Osteocyte (in vitro differentiated cells): ENCODE data around the gene CLRN1. TPM values are rescaled to one million over a fixed set of nuclear protein-coding genes. Genes with fewer than 3 reads are reported as not detected.

Experiments used
- DNase-seq: peaks from one replicate; pipeline ENCODE4 v3.0.0; 2021; ENCODE audit warnings: mixed read lengths; ENCODE audit not compliant: unreplicated experiment; ENCODE audit errors: extremely low spot score
- H3K27ac Mint-ChIP-seq: one replicate; pipeline ENCODE4 v1.8.0; 2021; ENCODE audit warnings: mild to moderate bottlenecking, mixed read lengths; ENCODE audit not compliant: unreplicated experiment
- H3K27me3 Mint-ChIP-seq: one replicate; pipeline ENCODE4 v1.8.0; 2021; ENCODE audit warnings: mixed read lengths; ENCODE audit not compliant: unreplicated experiment
- H3K36me3 Mint-ChIP-seq: one replicate; pipeline ENCODE4 v1.8.0; 2021; ENCODE audit warnings: mixed read lengths; ENCODE audit not compliant: unreplicated experiment
- H3K4me1 Mint-ChIP-seq: one replicate; pipeline ENCODE4 v1.8.0; 2021; ENCODE audit warnings: mixed read lengths; ENCODE audit not compliant: unreplicated experiment
- H3K4me3 Mint-ChIP-seq: one replicate; pipeline ENCODE4 v1.8.0; 2021; ENCODE audit warnings: mild to moderate bottlenecking, moderate library complexity, mixed read lengths; ENCODE audit not compliant: unreplicated experiment
- H3K9me3 Mint-ChIP-seq: one replicate; pipeline ENCODE4 v1.8.0; 2021; ENCODE audit warnings: mixed read lengths; ENCODE audit not compliant: unreplicated experiment
- total RNA-seq: library from RNA; stranded (reverse); gene quantifications from 2 replicates; pipeline ENCODE4 v1.2.1, GENCODE V29; 2021
- TF ChIP-seq, protein P1 (sequence below): fragments of 200-600 bp; sonication (generic); IDR thresholded peaks from 2 replicates; pipeline ENCODE4 v1.5.0; 2021; ENCODE audit warnings: antibody characterized with exemption, mild to moderate bottlenecking, moderate library complexity

CLRN1 gene
- total RNA-seq, 1 donor from 2014 or later, result not detected

- no peak for DNase-seq
- TF ChIP-seq, protein P1, sequence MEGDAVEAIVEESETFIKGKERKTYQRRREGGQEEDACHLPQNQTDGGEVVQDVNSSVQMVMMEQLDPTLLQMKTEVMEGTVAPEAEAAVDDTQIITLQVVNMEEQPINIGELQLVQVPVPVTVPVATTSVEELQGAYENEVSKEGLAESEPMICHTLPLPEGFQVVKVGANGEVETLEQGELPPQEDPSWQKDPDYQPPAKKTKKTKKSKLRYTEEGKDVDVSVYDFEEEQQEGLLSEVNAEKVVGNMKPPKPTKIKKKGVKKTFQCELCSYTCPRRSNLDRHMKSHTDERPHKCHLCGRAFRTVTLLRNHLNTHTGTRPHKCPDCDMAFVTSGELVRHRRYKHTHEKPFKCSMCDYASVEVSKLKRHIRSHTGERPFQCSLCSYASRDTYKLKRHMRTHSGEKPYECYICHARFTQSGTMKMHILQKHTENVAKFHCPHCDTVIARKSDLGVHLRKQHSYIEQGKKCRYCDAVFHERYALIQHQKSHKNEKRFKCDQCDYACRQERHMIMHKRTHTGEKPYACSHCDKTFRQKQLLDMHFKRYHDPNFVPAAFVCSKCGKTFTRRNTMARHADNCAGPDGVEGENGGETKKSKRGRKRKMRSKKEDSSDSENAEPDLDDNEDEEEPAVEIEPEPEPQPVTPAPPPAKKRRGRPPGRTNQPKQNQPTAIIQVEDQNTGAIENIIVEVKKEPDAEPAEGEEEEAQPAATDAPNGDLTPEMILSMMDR, result no peak
- H3K27me3 Mint-ChIP-seq, result peaks cover 34% of the 10 kb centered on the region
- H3K27ac Mint-ChIP-seq, result no peak overlapping the region
- no peak overlapping the region for H3K4me3 Mint-ChIP-seq
- no peaks in the 10 kb centered on the region for H3K36me3 Mint-ChIP-seq
- peaks cover 4% of the 10 kb centered on the region for H3K4me1 Mint-ChIP-seq
- no peaks in the 10 kb centered on the region for H3K9me3 Mint-ChIP-seq
These were observed 3.5 kb upstream of the CLRN1 start for GRCh38 chr3:150975992-150976368.

- DNase-seq, result no peak
- TF ChIP-seq, protein P1, result no peak
- Mint-ChIP-seq H3K9me3 (no peaks in the 10 kb centered on the region), H3K4me1 (peaks cover 10% of the 10 kb centered on the region), H3K36me3 (no peaks in the 10 kb centered on the region), H3K4me3 (no peak overlapping the region), H3K27ac (no peak overlapping the region), H3K27me3 (peaks cover 29% of the 10 kb centered on the region)
These were observed 2.8 kb upstream of the CLRN1 start for GRCh38 chr3:150975086-150975991.

GRCh38 chr3:150970665-150971324 lies 1.7 kb downstream of the CLRN1 start:
- no peaks in the 10 kb centered on the region for H3K36me3 Mint-ChIP-seq
- H3K27me3 Mint-ChIP-seq, result peaks cover 10% of the 10 kb centered on the region
- TF ChIP-seq, protein P1, result no peak
- H3K4me3 Mint-ChIP-seq, result no peak overlapping the region
- no peaks in the 10 kb centered on the region for H3K9me3 Mint-ChIP-seq
- peak overlapping the region; percentile 32 for H3K27ac Mint-ChIP-seq
- no peak for DNase-seq
- peaks cover 14% of the 10 kb centered on the region for H3K4me1 Mint-ChIP-seq

- peaks cover 18% of the 10 kb centered on the region for H3K27me3 Mint-ChIP-seq
- H3K9me3 Mint-ChIP-seq, result no peaks in the 10 kb centered on the region
- peaks cover 14% of the 10 kb centered on the region for H3K4me1 Mint-ChIP-seq
- no peak overlapping the region for H3K4me3 Mint-ChIP-seq
- no peak overlapping the region for H3K27ac Mint-ChIP-seq
- no peak for DNase-seq
- no peaks in the 10 kb centered on the region for H3K36me3 Mint-ChIP-seq
- TF ChIP-seq, protein P1, result no peak
These were observed 4.0 kb downstream of the CLRN1 start for GRCh38 chr3:150968341-150969035.

DNA sequence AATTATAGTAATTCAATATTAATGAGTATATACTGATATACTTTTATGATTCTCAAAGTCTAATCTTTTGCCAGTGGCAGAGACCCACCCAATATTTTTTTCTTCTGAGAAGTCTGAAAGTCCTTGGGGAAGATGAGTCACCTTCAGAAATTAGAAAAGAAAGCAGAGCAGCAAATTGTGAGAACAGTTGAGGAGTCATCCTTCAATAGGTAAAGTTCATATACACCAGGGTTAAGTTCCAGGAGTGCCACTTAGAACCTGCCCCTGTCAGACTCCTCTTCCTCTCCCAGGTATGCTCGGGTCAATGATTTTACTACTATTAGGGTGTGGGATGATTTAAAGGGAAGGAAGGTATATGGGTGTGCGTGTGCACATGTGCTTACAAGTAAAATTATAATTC lies 7.1 kb downstream of the CLRN1 start:
- Mint-ChIP-seq H3K27me3 (peaks cover 40% of the 10 kb centered on the region), H3K36me3 (no peaks in the 10 kb centered on the region), H3K27ac (no peak overlapping the region), H3K9me3 (no peaks in the 10 kb centered on the region), H3K4me3 (no peak overlapping the region), H3K4me1 (peaks cover 5% of the 10 kb centered on the region)
- TF ChIP-seq, protein P1, result no peak
- DNase-seq, result no peak
